Esophagus squamous epithelium (tissue), 5 donors: ENCODE measurements around the gene RANBP9. TPM values are rescaled to one million over a fixed set of nuclear protein-coding genes. Genes with fewer than 3 reads are reported as not detected.

Source experiments
- DNase-seq: peaks from one replicate; lab custom pipeline; 2025; lab: John Stamatoyannopoulos, UW
- H3K27ac ChIP-seq, 4 donors: fragments of 200-600 bp; sonication (generic); one replicate each; pipeline ENCODE4 v1.5.1; 2016 to 2019; ENCODE audit warnings: mild to moderate bottlenecking in 1 of 4
- H3K27me3 ChIP-seq, 4 donors: fragments of 200-600 bp; sonication (generic); 1 replicate in 3 of 4; 2 replicates in 1 of 4; pipeline versions ENCODE4 v1.5.1 to v1.6.0; 2017 to 2021; ENCODE audit warnings: antibody characterized with exemption in 1 of 4
- H3K36me3 ChIP-seq, 3 donors: fragments of 200-600 bp; sonication (generic); one replicate each; pipeline ENCODE4 v1.5.1; 2016 to 2019
- H3K4me1 ChIP-seq, 3 donors: fragments of 200-600 bp; sonication (generic); one replicate each; pipeline ENCODE4 v1.5.1; 2017 to 2019
- H3K4me3 ChIP-seq, 4 donors: fragments of 200-600 bp; sonication (generic); 1 replicate in 3 of 4; 2 replicates in 1 of 4; pipeline ENCODE4 v1.5.1; 2016 to 2019; ENCODE audit warnings: mild to moderate bottlenecking in 2 of 4, moderate library complexity in 1 of 4
- H3K9me3 ChIP-seq, 3 donors: fragments of 200-600 bp; sonication (generic); one replicate each; pipeline ENCODE4 v1.5.1; 2016 to 2019
- CTCF ChIP-seq, 6 experiments: fragments of 450-650 bp in 4 of 6; fragments of 200-600 bp in 2 of 6; sonication (generic) in 2 of 6; IDR thresholded peaks; one replicate each; pipeline ENCODE4 v1.5.1; 2016 to 2019; ENCODE audit warnings: antibody characterized with exemption in 6 of 6, mild to moderate bottlenecking in 4 of 6, moderate library complexity in 4 of 6
- POLR2A ChIP-seq, 4 donors: fragments of 450-650 bp; IDR thresholded peaks; one replicate each; pipeline ENCODE4 v1.6.1; 2017; ENCODE audit warnings: antibody characterized with exemption in 4 of 4, mild to moderate bottlenecking in 4 of 4, moderate library complexity in 3 of 4
- WGBS, 2 donors: methylation state at CpG; one replicate each; pipeline ENCODE4 v1.1.5; 2018; 5-methylcytosine and 5-hydroxymethylcytosine counted together
- intact Hi-C: fragments of 100-400 bp; cut with DNase I; formaldehyde crosslinking; loops from one replicate; pipeline ENCODE4 v1.15.0; 2022
- total RNA-seq, 4 donors: library from RNA; depleted of rRNA; stranded (reverse); fragments of >200 nt; gene quantifications; one replicate each; pipeline ENCODE4 v1.1.0, GENCODE V29; 2016
- donor health status: DM: yes; HTN: yes; CAD: no.

RANBP9 gene
- total RNA-seq, 4 donors from 2014 or later: 32.9 to 69.6 (median 63.3) TPM

GRCh38 chr6:13653296-13653695 lies 58.3 kb downstream of the RANBP9 start:
- H3K4me1 ChIP-seq: peaks cover 0 to 4% (median 0%) of the 10 kb centered on the region in 3 donors
- H3K27ac ChIP-seq: no peak overlapping the region
- intact Hi-C loops: no loop called here
- H3K27me3 ChIP-seq: no peaks in the 10 kb centered on the region
- no peaks in the 10 kb centered on the region for H3K9me3 ChIP-seq
- TF ChIP-seq POLR2A (IDR thresholded peaks at IDR 0.05): no peak
- no peak for TF ChIP-seq CTCF (IDR thresholded peaks at IDR 0.05)
- no peak for DNase-seq
- H3K4me3 ChIP-seq: no peak overlapping the region
- H3K36me3 ChIP-seq: peaks cover 0 to 59% (median 0%) of the 10 kb centered on the region in 3 donors
- 88 to 90% methylated on average over 2 of the region's 2 CpGs for WGBS, 2 donors

DNA sequence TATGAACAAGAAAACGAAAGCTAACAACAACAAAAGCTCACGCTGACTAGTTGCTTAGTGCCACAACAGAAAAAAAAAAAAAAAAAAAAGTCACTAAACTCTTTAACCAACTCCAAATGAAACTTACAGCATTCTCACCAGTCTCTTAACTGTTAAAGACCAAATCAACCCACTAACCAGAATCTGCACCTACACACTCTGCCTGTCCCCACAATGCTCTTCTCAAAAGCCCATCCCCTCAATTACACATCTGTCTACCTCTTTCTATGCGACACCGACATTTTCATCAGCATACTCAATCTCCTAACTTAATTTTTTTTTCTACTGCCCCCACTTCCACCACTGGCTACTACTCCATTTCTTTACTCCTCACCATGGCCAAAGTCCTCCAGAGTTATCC lies 62.2 kb downstream of the RANBP9 start:
- no peaks in the 10 kb centered on the region for H3K4me1 ChIP-seq
- no peaks in the 10 kb centered on the region for H3K27me3 ChIP-seq
- no peak overlapping the region for H3K27ac ChIP-seq
- TF ChIP-seq CTCF (IDR thresholded peaks at IDR 0.05) (no peak), POLR2A (IDR thresholded peaks at IDR 0.05) (no peak)
- WGBS, 2 donors: 85 to 98% methylated on average over 4 of the region's 4 CpGs
- no peak overlapping the region for H3K4me3 ChIP-seq
- DNase-seq: no peak
- intact Hi-C loops: no loop called here
- peaks cover 0 to 59% (median 0%) of the 10 kb centered on the region in 3 donors for H3K36me3 ChIP-seq
- H3K9me3 ChIP-seq: no peaks in the 10 kb centered on the region

DNA sequence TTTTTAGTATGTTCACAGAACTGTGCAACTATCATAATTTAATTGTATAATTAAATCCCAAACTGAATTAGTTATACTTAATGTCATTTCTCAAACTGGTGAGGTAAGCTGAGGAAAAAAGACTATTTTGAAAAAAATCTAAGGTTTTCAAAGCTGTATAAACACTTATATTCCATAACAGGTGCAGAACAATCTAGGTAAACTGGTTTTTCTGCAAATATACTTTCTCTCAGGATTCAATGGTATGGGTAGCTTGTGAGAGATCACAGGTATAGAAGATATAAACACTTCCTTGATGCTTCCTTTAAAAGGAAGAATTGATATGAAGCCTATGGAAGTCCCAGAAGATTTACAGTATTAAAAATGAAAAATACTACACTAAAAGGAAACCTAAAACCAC lies 62.8 kb downstream of the RANBP9 start:
- no peak for DNase-seq
- Histone ChIP-seq H3K4me1 (no peaks in the 10 kb centered on the region), H3K9me3 (no peaks in the 10 kb centered on the region), H3K36me3 (peaks cover 0 to 60% (median 0%) of the 10 kb centered on the region in 3 donors), H3K27ac (no peak overlapping the region), H3K27me3 (no peaks in the 10 kb centered on the region), H3K4me3 (no peak overlapping the region)
- TF ChIP-seq POLR2A (IDR thresholded peaks at IDR 0.05) (no peak), CTCF (IDR thresholded peaks at IDR 0.05) (no peak)
- intact Hi-C loops: no loop called here

GRCh38 chr6:13643125-13643524 lies 68.5 kb downstream of the RANBP9 start:
- H3K27ac ChIP-seq: no peak overlapping the region
- no peaks in the 10 kb centered on the region for H3K9me3 ChIP-seq
- intact Hi-C loops: no loop called here
- no peaks in the 10 kb centered on the region for H3K27me3 ChIP-seq
- no peaks in the 10 kb centered on the region for H3K4me1 ChIP-seq
- H3K36me3 ChIP-seq: peaks cover 0 to 84% (median 9%) of the 10 kb centered on the region in 3 donors
- no peak overlapping the region for H3K4me3 ChIP-seq
- TF ChIP-seq POLR2A (IDR thresholded peaks at IDR 0.05): no peak
- TF ChIP-seq CTCF (IDR thresholded peaks at IDR 0.05): no peak
- no peak for DNase-seq
- 82 to 85% methylated on average over 3 of the region's 3 CpGs for WGBS, 2 donors

DNA sequence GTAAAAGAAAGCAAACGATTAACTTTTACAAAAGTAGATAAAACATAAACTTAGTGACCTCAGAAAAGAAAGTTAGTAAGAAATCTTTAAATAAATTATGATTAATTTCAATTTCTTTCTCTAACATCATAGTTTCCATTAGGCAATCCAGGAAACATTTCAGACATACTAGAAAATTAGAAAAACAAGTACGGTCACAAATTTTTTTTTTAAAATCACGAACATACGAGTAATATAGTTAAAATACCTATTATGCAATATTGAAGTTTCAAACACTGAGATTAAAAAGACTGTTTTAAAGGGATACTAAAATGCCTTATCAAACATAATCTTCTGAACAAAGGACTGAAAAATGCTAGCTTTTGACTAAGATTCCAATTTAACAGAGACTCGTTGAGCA lies 70.3 kb downstream of the RANBP9 start:
- intact Hi-C loops: no loop called here
- TF ChIP-seq POLR2A (IDR thresholded peaks at IDR 0.05) (no peak), CTCF (IDR thresholded peaks at IDR 0.05) (no peak)
- Histone ChIP-seq H3K4me3 (no peak overlapping the region), H3K27me3 (no peaks in the 10 kb centered on the region), H3K27ac (no peak overlapping the region), H3K36me3 (peaks cover 0 to 94% (median 15%) of the 10 kb centered on the region in 3 donors), H3K4me1 (no peaks in the 10 kb centered on the region), H3K9me3 (no peaks in the 10 kb centered on the region)
- DNase-seq: no peak
- 49 to 55% methylated on average over 5 of the region's 5 CpGs for WGBS, 2 donors
